EH (cell line): ENCODE results near the gene BAZ2B.
A peak's percentile ranks its signal among the peaks of the same experiment; 100 is the strongest.
"Not testable (repeated sequence)": the region's sequence is repeated elsewhere in the genome, so short reads cannot be mapped to it uniquely, and the experiment has no call there.

ENCODE experiments used
- DNase-seq: peaks from one replicate; pipeline ENCODE4 v3.0.0-alpha.2; 2015; ENCODE audit warnings: low read depth

BAZ2B gene

GRCh38 chr2:159616286-159616701 lies at the start of gene BAZ2B:
Gene BAZ2B, minus strand, starts transcription at chr2:159616548. Its CDS starts 137,829 bp downstream, at chr2:159478719.
- DNase-seq: peak; percentile 85

GRCh38 chr2:159661286-159661685 lies 44.9 kb upstream of the BAZ2B start:
- DNase-seq: peak; percentile 48

GRCh38 chr2:159658881-159659873 lies 42.8 kb upstream of the BAZ2B start:
- peak; percentile 9 for DNase-seq

GRCh38 chr2:159653962-159654361 lies 37.6 kb upstream of the BAZ2B start:
- DNase-seq: no peak

- no peak for DNase-seq
Measured at GRCh38 chr2:159651884-159652283, 35.5 kb upstream of the BAZ2B start.

GRCh38 chr2:159650574-159650973 lies 34.2 kb upstream of the BAZ2B start:
- no peak for DNase-seq

- no peak for DNase-seq
Measured at GRCh38 chr2:159648643-159649042, 32.3 kb upstream of the BAZ2B start.

GRCh38 chr2:159647667-159648066 lies 31.3 kb upstream of the BAZ2B start:
- DNase-seq: no peak

GRCh38 chr2:159640176-159640575 lies 23.8 kb upstream of the BAZ2B start:
- peak; percentile 15 for DNase-seq

GRCh38 chr2:159639712-159640111 lies 23.4 kb upstream of the BAZ2B start:
- no peak for DNase-seq

- no peak for DNase-seq
Measured at GRCh38 chr2:159639071-159639470, 22.7 kb upstream of the BAZ2B start.

GRCh38 chr2:159637988-159638501 lies 21.7 kb upstream of the BAZ2B start:
- peak; percentile 83 for DNase-seq

GRCh38 chr2:159637240-159637639 lies 20.9 kb upstream of the BAZ2B start:
- no peak for DNase-seq

GRCh38 chr2:159635006-159635789 lies 18.9 kb upstream of the BAZ2B start:
- DNase-seq: peak; percentile 50

GRCh38 chr2:159633219-159633618 lies 16.9 kb upstream of the BAZ2B start:
- DNase-seq: no peak

GRCh38 chr2:159625628-159626027 lies 9.3 kb upstream of the BAZ2B start:
- not testable (repeated sequence) for DNase-seq

GRCh38 chr2:159623436-159623835 lies 7.1 kb upstream of the BAZ2B start:
- DNase-seq: no peak

- no peak for DNase-seq
Measured at GRCh38 chr2:159622966-159623365, 6.6 kb upstream of the BAZ2B start.

- no peak for DNase-seq
Measured at GRCh38 chr2:159620796-159621195, 4.4 kb upstream of the BAZ2B start.

- peak; percentile 35 for DNase-seq
Measured at GRCh38 chr2:159617646-159618045, 1.3 kb upstream of the BAZ2B start.

GRCh38 chr2:159617100-159617499 lies 752 bp upstream of the BAZ2B start:
- DNase-seq: no peak
